ENCODE results near the gene DPPA5. TPM values are rescaled to one million over a fixed set of nuclear protein-coding genes. Genes with fewer than 3 reads are reported as not detected.

DPPA5 gene
- total and polyA plus RNA-seq, 9 of the 15 experiments (the other 6 are each of a cell fraction or from before 2014, with no cell fraction given), result not detected

DNA sequence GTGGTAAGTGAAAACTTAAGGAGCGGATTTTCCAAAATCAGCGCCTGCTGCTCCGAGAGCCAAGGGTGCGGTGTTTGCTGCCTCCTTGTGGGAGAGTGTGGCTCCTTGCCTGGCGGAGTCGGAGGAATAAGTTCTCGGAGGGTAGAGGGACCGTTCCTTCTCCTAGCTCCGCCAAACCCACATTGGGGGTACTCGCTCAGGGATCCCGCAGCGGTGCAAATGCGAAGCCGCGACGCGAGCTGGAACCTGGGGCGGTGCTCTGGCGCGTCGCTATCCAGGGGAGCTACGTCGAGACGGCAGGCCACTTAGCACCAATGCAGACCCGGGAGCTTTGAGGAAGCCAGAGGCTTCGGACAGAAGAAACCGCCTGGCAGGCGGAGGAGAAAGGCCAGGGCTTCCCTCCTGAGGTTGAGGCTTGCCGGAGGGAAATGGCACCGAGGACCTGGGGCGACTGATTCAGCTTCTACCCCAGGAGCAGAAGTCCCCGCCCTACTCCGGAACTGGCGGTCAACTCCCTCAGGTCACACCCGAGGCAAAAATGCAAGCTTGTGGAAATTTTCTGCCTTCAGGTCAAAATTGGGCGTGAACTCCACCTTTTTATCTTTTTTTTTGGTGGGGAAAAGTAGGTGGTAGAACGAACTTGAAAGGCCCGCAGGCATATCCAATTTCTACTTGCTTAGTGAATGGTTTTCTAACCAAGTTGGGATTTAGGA is 34.9 kb upstream of the DPPA5 start (continued):
- TF ChIP-seq PCBP1 (IDR thresholded peaks at IDR 0.05; ENCODE audit: low read depth, low read length, poor library complexity, severe bottlenecking) (no peak), SRF (CRISPR knock-in tag; IDR thresholded peaks at IDR 0.05) (0 out of 4 replicates have a peak, but pooled peaks of 1 of the 2 experiments have one; percentile 15), ZFP36 (IDR thresholded peaks at IDR 0.05; ENCODE audit: low read depth, low read length, partially characterized antibody) (no peak), TRIM24 (IDR thresholded peaks at IDR 0.05) (0 out of 4 replicates have a peak, but pooled peaks have one; percentile 20 to 27), RNF2 (IDR thresholded peaks at IDR 0.05) (peak; percentile 81), ATF7 (IDR thresholded peaks at IDR 0.05) (peak; percentile 42; the same call in 1 of the 2 replicates), ILK (tag; IDR thresholded peaks at IDR 0.05; ENCODE audit: borderline replicate concordance, low read depth) (no peak), TAF9B (IDR thresholded peaks at IDR 0.05; ENCODE audit: partially characterized antibody) (peak; percentile 57), ARID1B (IDR thresholded peaks at IDR 0.05) (peak; percentile 69), ESRRA (IDR thresholded peaks at IDR 0.05; ENCODE audit: borderline replicate concordance, low read depth) (peak; percentile 48; the same call in 1 of the 2 replicates), ZNF57 (CRISPR knock-in tag; IDR thresholded peaks at IDR 0.05) (no peak), CEBPB (tag; IDR thresholded peaks at IDR 0.05) (no peak), PHF8 (IDR thresholded peaks at IDR 0.05; ENCODE audit: borderline replicate concordance, low read length) (peak; percentile 84), SREBF2 (CRISPR knock-in tag; IDR thresholded peaks at IDR 0.05) (no peak), PML (IDR thresholded peaks at IDR 0.05; ENCODE audit: low read length) (peak; percentile 37; the same call in 1 of the 2 replicates), ZNF584 (CRISPR knock-in tag; IDR thresholded peaks at IDR 0.05; ENCODE audit: low read depth) (no peak), SAFB (IDR thresholded peaks at IDR 0.05; ENCODE audit: borderline replicate concordance, low read depth, low read length) (no peak), SMAD3 (CRISPR knock-in tag; conservative IDR thresholded peaks at IDR 0.05) (no peak)
- TF ChIP-seq, protein P1, sequence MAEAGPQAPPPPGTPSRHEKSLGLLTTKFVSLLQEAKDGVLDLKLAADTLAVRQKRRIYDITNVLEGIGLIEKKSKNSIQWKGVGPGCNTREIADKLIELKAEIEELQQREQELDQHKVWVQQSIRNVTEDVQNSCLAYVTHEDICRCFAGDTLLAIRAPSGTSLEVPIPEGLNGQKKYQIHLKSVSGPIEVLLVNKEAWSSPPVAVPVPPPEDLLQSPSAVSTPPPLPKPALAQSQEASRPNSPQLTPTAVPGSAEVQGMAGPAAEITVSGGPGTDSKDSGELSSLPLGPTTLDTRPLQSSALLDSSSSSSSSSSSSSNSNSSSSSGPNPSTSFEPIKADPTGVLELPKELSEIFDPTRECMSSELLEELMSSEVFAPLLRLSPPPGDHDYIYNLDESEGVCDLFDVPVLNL (CRISPR knock-in tag; IDR thresholded peaks at IDR 0.05; ENCODE audit: low read depth), result no peak
- TF ChIP-seq, protein P2, sequence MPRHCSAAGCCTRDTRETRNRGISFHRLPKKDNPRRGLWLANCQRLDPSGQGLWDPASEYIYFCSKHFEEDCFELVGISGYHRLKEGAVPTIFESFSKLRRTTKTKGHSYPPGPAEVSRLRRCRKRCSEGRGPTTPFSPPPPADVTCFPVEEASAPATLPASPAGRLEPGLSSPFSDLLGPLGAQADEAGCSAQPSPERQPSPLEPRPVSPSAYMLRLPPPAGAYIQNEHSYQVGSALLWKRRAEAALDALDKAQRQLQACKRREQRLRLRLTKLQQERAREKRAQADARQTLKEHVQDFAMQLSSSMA (CRISPR knock-in tag; IDR thresholded peaks at IDR 0.05), result no peak
- TF ChIP-seq, protein P3, sequence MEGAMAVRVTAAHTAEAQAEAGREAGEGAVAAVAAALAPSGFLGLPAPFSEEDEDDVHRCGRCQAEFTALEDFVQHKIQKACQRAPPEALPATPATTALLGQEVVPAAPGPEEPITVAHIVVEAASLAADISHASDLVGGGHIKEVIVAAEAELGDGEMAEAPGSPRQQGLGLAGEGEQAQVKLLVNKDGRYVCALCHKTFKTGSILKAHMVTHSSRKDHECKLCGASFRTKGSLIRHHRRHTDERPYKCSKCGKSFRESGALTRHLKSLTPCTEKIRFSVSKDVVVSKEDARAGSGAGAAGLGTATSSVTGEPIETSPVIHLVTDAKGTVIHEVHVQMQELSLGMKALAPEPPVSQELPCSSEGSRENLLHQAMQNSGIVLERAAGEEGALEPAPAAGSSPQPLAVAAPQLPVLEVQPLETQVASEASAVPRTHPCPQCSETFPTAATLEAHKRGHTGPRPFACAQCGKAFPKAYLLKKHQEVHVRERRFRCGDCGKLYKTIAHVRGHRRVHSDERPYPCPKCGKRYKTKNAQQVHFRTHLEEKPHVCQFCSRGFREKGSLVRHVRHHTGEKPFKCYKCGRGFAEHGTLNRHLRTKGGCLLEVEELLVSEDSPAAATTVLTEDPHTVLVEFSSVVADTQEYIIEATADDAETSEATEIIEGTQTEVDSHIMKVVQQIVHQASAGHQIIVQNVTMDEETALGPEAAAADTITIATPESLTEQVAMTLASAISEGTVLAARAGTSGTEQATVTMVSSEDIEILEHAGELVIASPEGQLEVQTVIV (CRISPR knock-in tag; IDR thresholded peaks at IDR 0.05; ENCODE audit: borderline replicate concordance), result no peak
- TF ChIP-seq, protein P4, sequence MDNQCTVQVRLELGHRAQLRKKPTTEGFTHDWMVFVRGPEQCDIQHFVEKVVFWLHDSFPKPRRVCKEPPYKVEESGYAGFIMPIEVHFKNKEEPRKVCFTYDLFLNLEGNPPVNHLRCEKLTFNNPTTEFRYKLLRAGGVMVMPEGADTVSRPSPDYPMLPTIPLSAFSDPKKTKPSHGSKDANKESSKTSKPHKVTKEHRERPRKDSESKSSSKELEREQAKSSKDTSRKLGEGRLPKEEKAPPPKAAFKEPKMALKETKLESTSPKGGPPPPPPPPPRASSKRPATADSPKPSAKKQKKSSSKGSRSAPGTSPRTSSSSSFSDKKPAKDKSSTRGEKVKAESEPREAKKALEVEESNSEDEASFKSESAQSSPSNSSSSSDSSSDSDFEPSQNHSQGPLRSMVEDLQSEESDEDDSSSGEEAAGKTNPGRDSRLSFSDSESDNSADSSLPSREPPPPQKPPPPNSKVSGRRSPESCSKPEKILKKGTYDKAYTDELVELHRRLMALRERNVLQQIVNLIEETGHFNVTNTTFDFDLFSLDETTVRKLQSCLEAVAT (IDR thresholded peaks at IDR 0.05), result no peak

Measured in K562 (cell line).